ENCODE data around the gene MLXIP.
"Not testable (repeated sequence)": the region's sequence is repeated elsewhere in the genome, so short reads cannot be mapped to it uniquely, and the experiment has no call there.

The MLXIP gene

GRCh38 chr12:122171399-122171798 lies 92.8 kb downstream of the MLXIP start:
- no peak for DNase-seq
- Histone ChIP-seq H3K27ac (no peak overlapping the region), H3K27me3 (ENCODE audit: insufficient read depth, low read depth, severe bottlenecking) (no peaks in the 10 kb centered on the region), H3K9me3 (ENCODE audit: severe bottlenecking) (no peaks in the 10 kb centered on the region), H3K4me3 (ENCODE audit: low read depth, low read length) (no peak overlapping the region), H3K36me3 (no peaks in the 10 kb centered on the region)
- TF ChIP-seq CTCF (IDR thresholded peaks at IDR 0.05; ENCODE audit: low read depth, low read length): no peak

DNA sequence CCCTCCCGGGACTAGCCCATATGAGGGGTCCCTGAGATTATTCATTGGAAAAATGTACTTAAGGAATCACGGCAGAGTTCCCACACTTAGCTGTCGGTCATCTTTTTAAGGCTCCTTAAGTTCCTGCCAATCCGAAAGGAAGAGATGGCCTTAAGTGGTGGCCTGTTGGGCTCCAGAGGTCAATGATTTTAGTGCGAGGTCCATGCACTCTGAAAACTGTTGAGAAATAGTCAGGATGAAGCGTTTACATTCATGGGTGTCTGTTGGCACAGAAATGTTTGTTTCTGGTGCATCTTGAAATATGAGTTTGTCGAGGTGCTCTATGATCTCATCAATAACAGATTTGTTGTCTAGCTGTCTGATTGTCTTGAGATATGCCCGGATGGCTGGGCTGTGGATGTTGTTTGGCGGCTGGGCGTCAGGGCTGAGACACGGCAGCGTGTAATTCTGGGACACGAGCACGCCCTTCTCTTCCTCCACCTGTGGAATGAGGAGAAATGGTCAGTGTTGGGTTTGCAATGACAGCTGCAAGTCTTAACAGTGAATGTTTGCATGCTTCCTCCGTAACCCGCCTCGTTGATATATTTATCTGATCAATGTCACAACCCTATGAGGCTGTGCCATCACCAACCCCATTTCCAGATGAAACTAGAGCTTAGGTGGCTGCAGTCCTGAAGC lies 93.8 kb downstream of the MLXIP start:
- H3K36me3 ChIP-seq: no peaks in the 10 kb centered on the region
- H3K9me3 ChIP-seq (ENCODE audit: severe bottlenecking): no peaks in the 10 kb centered on the region
- H3K27ac ChIP-seq: no peak overlapping the region
- DNase-seq: no peak
- H3K27me3 ChIP-seq (ENCODE audit: insufficient read depth, low read depth, severe bottlenecking): no peaks in the 10 kb centered on the region
- H3K4me3 ChIP-seq (ENCODE audit: low read depth, low read length): no peak overlapping the region
- no peak for TF ChIP-seq CTCF (IDR thresholded peaks at IDR 0.05; ENCODE audit: low read depth, low read length)

- Histone ChIP-seq H3K9me3 (ENCODE audit: severe bottlenecking) (no peaks in the 10 kb centered on the region), H3K36me3 (no peaks in the 10 kb centered on the region), H3K27me3 (ENCODE audit: insufficient read depth, low read depth, severe bottlenecking) (no peaks in the 10 kb centered on the region), H3K4me3 (ENCODE audit: low read depth, low read length) (no peak within 1 kb of the TSS), H3K27ac (no peak within 1 kb of the TSS)
- DNase-seq: no peak
- no peak for TF ChIP-seq CTCF (IDR thresholded peaks at IDR 0.05; ENCODE audit: low read depth, low read length)
Measured at GRCh38 chr12:122174155-122174845, 95.7 kb downstream of the MLXIP start, which contains the start of gene IL31. Gene IL31, minus strand, starts transcription at chr12:122174221. Its CDS starts 49 bp downstream, at chr12:122174172.

GRCh38 chr12:122176473-122176872 lies 97.9 kb downstream of the MLXIP start:
- DNase-seq; H3K27me3 ChIP-seq (ENCODE audit: insufficient read depth, low read depth, severe bottlenecking); H3K27ac ChIP-seq; H3K36me3 ChIP-seq; H3K9me3 ChIP-seq (ENCODE audit: severe bottlenecking); H3K4me3 ChIP-seq (ENCODE audit: low read depth, low read length): not testable (repeated sequence)

DNA sequence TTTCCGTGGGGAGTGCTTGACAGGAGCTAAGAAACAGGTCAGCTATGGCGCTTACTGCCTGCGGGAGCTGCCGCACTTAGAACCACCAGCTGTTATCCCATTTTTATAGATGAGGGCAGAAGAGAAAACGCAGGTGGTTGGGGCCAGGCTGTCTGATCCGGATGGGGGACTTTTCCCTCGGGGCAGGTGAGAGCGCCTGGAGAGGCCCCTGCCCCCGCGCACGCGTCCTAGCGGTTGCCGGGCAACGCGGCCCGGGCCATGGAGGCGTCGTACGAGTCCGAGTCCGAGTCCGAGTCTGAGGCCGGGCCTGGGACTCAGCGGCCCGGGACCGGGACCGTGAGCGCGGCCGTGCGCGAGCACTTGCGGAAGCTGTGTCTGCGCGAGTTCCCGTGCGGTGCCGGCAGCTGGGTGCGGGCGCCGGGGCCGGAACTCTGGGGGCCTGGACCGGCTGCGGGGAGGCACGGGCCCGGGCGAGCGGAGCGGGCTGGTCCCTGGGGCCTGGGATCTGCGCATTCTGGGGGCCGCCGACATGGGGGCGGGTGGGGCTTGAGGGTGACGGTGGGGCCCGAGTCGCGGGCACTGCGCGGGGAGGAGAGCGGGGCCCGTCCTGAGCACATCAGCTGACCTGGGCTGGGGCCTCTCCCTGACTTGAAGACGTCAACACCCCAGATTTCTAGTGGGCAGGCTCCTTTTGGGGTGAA lies 104.5 kb downstream of the MLXIP start, which contains the start of gene LRRC43:
Gene LRRC43, plus strand, starts transcription at position 237 of the 701 bp plus-strand sequence. Its CDS starts 22 bp downstream, at position 259.
- Histone ChIP-seq H3K4me3 (ENCODE audit: low read depth, low read length) (peak within 1 kb of the TSS; percentile 43), H3K27me3 (ENCODE audit: insufficient read depth, low read depth, severe bottlenecking) (no peaks in the 10 kb centered on the region), H3K36me3 (no peaks in the 10 kb centered on the region), H3K27ac (no peak within 1 kb of the TSS), H3K9me3 (ENCODE audit: severe bottlenecking) (no peaks in the 10 kb centered on the region)
- no peak for TF ChIP-seq CTCF (IDR thresholded peaks at IDR 0.05; ENCODE audit: low read depth, low read length)
- DNase-seq: peak; percentile 48

DNA sequence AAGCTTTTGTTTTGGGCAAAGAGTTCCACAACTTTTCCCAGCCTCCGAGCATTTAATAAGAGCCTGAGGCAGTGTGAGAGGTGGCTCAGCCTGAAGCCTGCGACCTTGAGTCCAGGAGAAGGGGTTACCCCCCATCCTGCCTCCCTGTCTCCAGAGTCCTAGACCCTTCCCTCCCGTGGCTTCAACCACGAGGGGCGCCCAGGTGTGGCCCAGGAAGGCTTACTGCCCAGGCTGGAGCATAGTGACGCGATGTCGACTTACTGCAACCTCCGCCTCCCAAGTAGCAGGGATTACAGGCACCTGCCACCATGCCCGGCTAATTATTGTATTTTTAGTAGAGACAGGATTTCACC lies 105.0 kb downstream of the MLXIP start:
- no peak for DNase-seq
- no peak overlapping the region for H3K27ac ChIP-seq
- no peaks in the 10 kb centered on the region for H3K36me3 ChIP-seq
- no peaks in the 10 kb centered on the region for H3K9me3 ChIP-seq (ENCODE audit: severe bottlenecking)
- no peaks in the 10 kb centered on the region for H3K27me3 ChIP-seq (ENCODE audit: insufficient read depth, low read depth, severe bottlenecking)
- H3K4me3 ChIP-seq (ENCODE audit: low read depth, low read length): no peak overlapping the region
- TF ChIP-seq CTCF (IDR thresholded peaks at IDR 0.05; ENCODE audit: low read depth, low read length): no peak
